ENCODE results near the gene ARSK. TPM values are rescaled to one million over a fixed set of nuclear protein-coding genes. Genes with fewer than 3 reads are reported as not detected.
A peak's percentile ranks its signal among the peaks of the same experiment; 100 is the strongest.

The ARSK gene
- total and polyA plus RNA-seq, 10 of the 15 experiments (the other 5 are each of a cell fraction or from before 2014, with no cell fraction given), result 1.6 to 9.5 (median 5.8) TPM

DNA sequence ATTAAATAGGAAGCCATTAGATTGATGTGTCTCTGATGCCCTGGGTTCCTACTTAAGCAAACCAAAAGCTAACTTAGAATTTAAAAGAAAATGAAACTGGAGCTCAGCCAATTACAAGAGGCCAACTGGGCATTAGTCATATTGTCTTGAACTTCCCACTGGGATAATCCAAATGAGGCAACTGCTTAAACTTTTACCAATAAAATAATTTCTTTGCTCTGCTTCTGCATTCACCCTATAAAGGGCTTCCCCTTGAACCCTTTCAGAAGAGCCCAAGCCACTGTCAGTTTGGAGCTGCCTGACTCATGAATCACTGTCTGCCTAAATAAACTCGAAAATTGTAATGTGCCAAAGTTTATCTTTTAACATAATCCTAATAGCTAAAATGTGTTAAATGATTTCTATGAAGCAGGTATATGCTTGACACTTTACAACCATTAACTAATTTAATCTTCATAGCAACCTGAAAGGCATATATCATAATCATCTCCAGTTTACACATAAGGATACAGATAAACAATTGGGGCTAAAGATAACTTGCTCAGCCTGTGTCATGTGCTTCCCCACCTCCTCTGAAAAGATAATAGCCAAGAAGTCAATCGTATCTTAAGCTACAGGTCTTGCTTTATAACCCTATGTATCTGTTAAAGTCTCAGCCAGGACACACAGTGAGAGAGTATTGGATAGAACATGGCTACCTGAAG lies 76.5 kb downstream of the ARSK start:
- Histone ChIP-seq H3K9me3 (replicated peaks; ENCODE audit: control insufficient read depth, insufficient read depth, low read length) (peaks cover 6% of the 10 kb centered on the region; the same call in 2 of the 3 replicates), H2AFZ (ENCODE audit: control insufficient read depth, low read depth, low read length) (peak overlapping the region; percentile 88), H4K20me1 (ENCODE audit: control insufficient read depth, insufficient read depth) (no peaks in the 10 kb centered on the region), H3K9ac (ENCODE audit: control insufficient read depth, insufficient read depth, low read length) (no peak overlapping the region), H3K36me3 (ENCODE audit: control insufficient read depth in 2 of 2, insufficient read depth in 2 of 2, low read length in 1 of 2) (no peaks in the 10 kb centered on the region), H3K27ac (ENCODE audit: control insufficient read depth, insufficient read depth) (no peak overlapping the region), H3K4me2 (ENCODE audit: control insufficient read depth, insufficient read depth) (no peak overlapping the region), H3K4me3 (no peak overlapping the region), H3K27me3 (replicated peaks in 1 of 2; ENCODE audit: control insufficient read depth in 2 of 2, insufficient read depth in 2 of 2, low read length in 1 of 2) (no peaks in the 10 kb centered on the region), H3K4me1 (ENCODE audit: control insufficient read depth, insufficient read depth, low read length) (peaks cover 8% of the 10 kb centered on the region; the same call in 1 of the 2 replicates), H3K79me2 (ENCODE audit: control insufficient read depth, insufficient read depth, low read length) (no peaks in the 10 kb centered on the region)
- no peak for TF ChIP-seq SRF (IDR thresholded peaks at IDR 0.05; ENCODE audit: low read depth in 2 of 2, low read length in 2 of 2)
- no peak for TF ChIP-seq SIN3A (IDR thresholded peaks at IDR 0.05; ENCODE audit: low read depth, low read length)
- TF ChIP-seq KDM1A (IDR thresholded peaks at IDR 0.05; ENCODE audit: borderline replicate concordance), result no peak
- TF ChIP-seq NFIC (IDR thresholded peaks at IDR 0.05; ENCODE audit: low read depth, low read length), result no peak
- TF ChIP-seq, protein P1, sequence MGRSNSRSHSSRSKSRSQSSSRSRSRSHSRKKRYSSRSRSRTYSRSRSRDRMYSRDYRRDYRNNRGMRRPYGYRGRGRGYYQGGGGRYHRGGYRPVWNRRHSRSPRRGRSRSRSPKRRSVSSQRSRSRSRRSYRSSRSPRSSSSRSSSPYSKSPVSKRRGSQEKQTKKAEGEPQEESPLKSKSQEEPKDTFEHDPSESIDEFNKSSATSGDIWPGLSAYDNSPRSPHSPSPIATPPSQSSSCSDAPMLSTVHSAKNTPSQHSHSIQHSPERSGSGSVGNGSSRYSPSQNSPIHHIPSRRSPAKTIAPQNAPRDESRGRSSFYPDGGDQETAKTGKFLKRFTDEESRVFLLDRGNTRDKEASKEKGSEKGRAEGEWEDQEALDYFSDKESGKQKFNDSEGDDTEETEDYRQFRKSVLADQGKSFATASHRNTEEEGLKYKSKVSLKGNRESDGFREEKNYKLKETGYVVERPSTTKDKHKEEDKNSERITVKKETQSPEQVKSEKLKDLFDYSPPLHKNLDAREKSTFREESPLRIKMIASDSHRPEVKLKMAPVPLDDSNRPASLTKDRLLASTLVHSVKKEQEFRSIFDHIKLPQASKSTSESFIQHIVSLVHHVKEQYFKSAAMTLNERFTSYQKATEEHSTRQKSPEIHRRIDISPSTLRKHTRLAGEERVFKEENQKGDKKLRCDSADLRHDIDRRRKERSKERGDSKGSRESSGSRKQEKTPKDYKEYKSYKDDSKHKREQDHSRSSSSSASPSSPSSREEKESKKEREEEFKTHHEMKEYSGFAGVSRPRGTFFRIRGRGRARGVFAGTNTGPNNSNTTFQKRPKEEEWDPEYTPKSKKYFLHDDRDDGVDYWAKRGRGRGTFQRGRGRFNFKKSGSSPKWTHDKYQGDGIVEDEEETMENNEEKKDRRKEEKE (IDR thresholded peaks at IDR 0.05), result no peak
- ChIA-PET CTCF (interaction anchor here (0.6 to 2.1 kb wide), 8 partner anchors 9 to 150 kb away, joined by 3 to 20 read pairs (median 4); partner anchors contain the start of genes RFESD and RHOBTB3), SMC1A (ENCODE audit: uncharacterized antibody, unreplicated experiment) (interaction anchor here (0.7 to 2.7 kb wide), 7 partner anchors 9 to 177 kb away, joined by 3 to 14 read pairs (median 3); no protein-coding TSS in a partner anchor), RAD21 (ENCODE audit: unreplicated experiment) (interaction anchor here (1.1 to 1.2 kb wide), 2 partner anchors 10 to 13 kb away, joined by 3 read pairs; no protein-coding TSS in a partner anchor), POLR2A (no interaction called here)
- intact Hi-C loops (cut with micrococcal nuclease; ENCODE audit: unreplicated experiment), result no loop called here
- no TSS peak for BruUV-seq (replicated peaks)
- peak; percentile 14; the same call in 2 of the 3 replicates for ATAC-seq
- 88% methylated on average over 2 of the region's 2 CpGs for WGBS (ENCODE audit: insufficient coverage, insufficient replicate concordance, low lambda C conversion rate, missing lambda C conversion rate)
- DNase-seq (ENCODE audit: low read depth, low spot score), result no peak
- no peak for FAIRE-seq
- in situ Hi-C loops (cut with MboI), result no loop called here

Data from GM12878 (cell line).